Hematopoietic multipotent progenitor cell treated with erythropoietin and hydrocortisone succinate and interleukin-3 and kit ligand, for 6 days (in vitro differentiated cells): Measurements from ENCODE around the gene THOC1.

Source experiments
- DNase-seq: peaks from one replicate; pipeline ENCODE4 v3.0.0-alpha.2; 2015

The THOC1 gene

DNA sequence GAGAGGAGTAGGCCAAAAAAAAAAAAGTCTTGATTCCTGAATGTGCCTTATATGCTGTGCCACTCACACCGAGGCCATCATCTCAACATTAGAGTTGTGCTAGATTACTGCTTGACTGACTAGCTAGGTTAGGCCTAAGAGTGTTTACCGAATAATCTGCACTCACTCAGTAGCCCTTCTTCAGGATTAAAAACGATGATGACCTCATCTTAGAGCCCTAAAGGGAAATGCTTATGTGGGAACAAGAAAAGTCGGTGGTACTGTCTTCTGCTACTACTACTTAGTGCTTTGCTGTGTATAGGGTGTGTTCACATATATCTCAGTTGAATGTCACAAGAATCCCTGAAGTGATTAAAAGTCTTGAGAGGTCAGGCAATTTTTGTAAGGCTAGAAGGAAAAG, 54.3 kb downstream of the THOC1 start:
- DNase-seq, result no peak

- DNase-seq, result peak; percentile 15
Observed at GRCh38 chr18:212780-213179, 55.1 kb downstream of the THOC1 start.

GRCh38 chr18:211582-211981, 56.3 kb downstream of the THOC1 start:
- no peak for DNase-seq

- DNase-seq, result no peak
Observed at GRCh38 chr18:210733-211132, 57.1 kb downstream of the THOC1 start.

GRCh38 chr18:210075-210474, 57.8 kb downstream of the THOC1 start:
- DNase-seq, result no peak

GRCh38 chr18:199768-200167, 68.1 kb downstream of the THOC1 start:
- DNase-seq, result no peak

DNA sequence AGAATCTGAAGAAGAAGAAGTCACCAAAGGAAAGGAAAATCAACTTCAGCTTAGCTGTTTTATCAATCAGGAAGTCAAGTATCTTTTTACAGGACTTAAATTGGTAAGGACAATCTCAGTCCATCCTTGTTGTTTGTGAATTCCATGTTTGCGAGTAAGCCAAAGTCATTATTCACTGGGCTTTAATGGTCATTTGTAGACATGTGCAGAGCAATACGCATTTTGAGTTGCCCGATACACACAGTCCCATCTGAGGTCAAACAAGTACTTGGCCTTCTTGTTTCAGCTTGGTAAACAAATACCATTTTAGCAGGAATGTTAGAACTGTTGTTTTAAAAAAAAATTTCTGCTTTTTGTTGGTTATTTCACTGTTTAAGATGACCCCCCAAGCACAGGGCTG, 68.6 kb downstream of the THOC1 start:
- DNase-seq, result no peak

GRCh38 chr18:195651-196050, 72.2 kb downstream of the THOC1 start:
- DNase-seq, result no peak

DNA sequence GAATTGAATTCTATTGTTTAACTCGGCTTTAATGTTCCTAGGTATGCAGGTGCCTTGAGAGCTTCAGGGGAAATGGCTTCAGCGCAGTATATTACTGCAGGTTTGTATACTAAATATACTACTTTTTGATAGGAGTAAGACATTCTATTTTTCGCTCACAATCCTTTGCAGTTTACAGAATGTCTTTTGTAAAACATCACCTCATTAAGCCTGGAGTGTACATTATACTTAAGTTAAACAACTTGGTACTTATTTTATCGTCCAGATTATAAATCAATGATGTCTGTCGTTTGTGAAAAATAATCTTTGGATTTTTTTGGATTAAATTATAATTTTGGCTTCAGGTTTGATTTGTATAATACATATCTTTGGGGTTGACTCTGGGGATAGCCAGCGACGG, 75.0 kb downstream of the THOC1 start:
- no peak for DNase-seq

GRCh38 chr18:191725-192124, 76.1 kb downstream of the THOC1 start:
- DNase-seq, result no peak

GRCh38 chr18:189254-189653, 78.6 kb downstream of the THOC1 start:
- DNase-seq, result no peak

GRCh38 chr18:183769-184168, 84.1 kb downstream of the THOC1 start:
- DNase-seq, result peak; percentile 61

DNA sequence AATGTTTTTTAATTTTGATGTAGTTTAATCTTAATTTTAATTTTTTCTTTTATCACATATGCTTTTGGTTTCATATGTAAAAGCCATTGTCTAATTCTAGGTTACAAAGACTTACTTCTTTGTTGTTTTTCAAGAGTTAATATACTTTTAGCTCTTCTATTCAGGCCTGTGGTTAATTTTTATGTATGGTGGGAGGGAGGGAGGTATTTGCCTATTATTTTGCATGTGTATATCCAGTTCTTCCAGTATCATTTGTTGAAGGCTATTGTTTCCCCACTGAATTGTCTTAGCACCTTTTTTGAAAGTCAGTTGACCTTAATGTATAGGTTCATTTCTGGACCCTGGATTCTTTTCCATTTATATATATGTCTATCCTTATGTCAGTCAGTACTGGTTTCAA, 86.1 kb downstream of the THOC1 start:
- no peak for DNase-seq

GRCh38 chr18:179499-179898, 88.3 kb downstream of the THOC1 start:
- DNase-seq, result no peak

GRCh38 chr18:172361-172760, 95.5 kb downstream of the THOC1 start:
- DNase-seq, result no peak
